CD4-positive, alpha-beta T cell (primary cell): ENCODE data around the gene TMEM203. TPM values are rescaled to one million over a fixed set of nuclear protein-coding genes. Genes with fewer than 3 reads are reported as not detected.

Experiments
- ATAC-seq: fragments of 200-7000 bp; cut with Tn5 transposase; one replicate; pipeline ENCODE4 v1.10.0; 2022; ENCODE audit warnings: mild to moderate bottlenecking; ENCODE audit not compliant: poor library complexity
- CTCF ChIA-PET: fragments of 350-600 bp; sonication (Branson Sonifier 250); formaldehyde crosslinking; loops from one replicate; lab custom pipeline; 2021; ENCODE audit warnings: antibody characterized with exemption, inconsistent platforms; lab: Charles Lee
- POLR2A ChIA-PET: fragments of 350-600 bp; sonication (Branson Sonifier 250); formaldehyde crosslinking; loops from one replicate; lab custom pipeline; 2021; ENCODE audit warnings: antibody characterized with exemption, inconsistent platforms; lab: Charles Lee
- DNase-seq, 14 experiments: peaks; one replicate each; pipeline ENCODE4 v3.0.0-alpha.2; 2013 to 2020; ENCODE audit warnings: mixed read lengths in 2 of 14
- H3K27ac ChIP-seq, 2 donors: one replicate each; pipeline versions ENCODE4 v1.5.1 to v1.7.0; 2013; ENCODE audit warnings: low read length in 2 of 2, low read depth in 1 of 2, mild to moderate bottlenecking in 1 of 2
- H3K27me3 ChIP-seq, 2 experiments: 1 replicate in 1 of 2; 2 replicates in 1 of 2; pipeline versions ENCODE4 v1.6.1 to v1.7.0; 2013; ENCODE audit warnings: low read length in 2 of 2, control low read depth in 1 of 2, mild to moderate bottlenecking in 1 of 2, moderate library complexity in 1 of 2; ENCODE audit not compliant: insufficient read depth in 2 of 2, control insufficient read depth in 1 of 2
- H3K36me3 ChIP-seq: one replicate; pipeline ENCODE4 v1.6.1; 2013; ENCODE audit warnings: low read length, control low read depth; ENCODE audit not compliant: insufficient read depth
- H3K4me1 ChIP-seq: one replicate; pipeline ENCODE4 v1.6.1; 2013; ENCODE audit warnings: low read length, control low read depth; ENCODE audit not compliant: insufficient read depth
- H3K4me3 ChIP-seq: one replicate; pipeline ENCODE4 v1.5.1; 2013; ENCODE audit warnings: mild to moderate bottlenecking, low read length, moderate library complexity
- H3K9me3 ChIP-seq, 2 experiments: 1 replicate in 1 of 2; 2 replicates in 1 of 2; pipeline versions ENCODE4 v1.6.1 to v1.7.0; 2013; ENCODE audit warnings: low read length in 2 of 2, mild to moderate bottlenecking in 2 of 2, control low read depth in 1 of 2, moderate library complexity in 1 of 2; ENCODE audit not compliant: control insufficient read depth in 1 of 2, insufficient read depth in 1 of 2
- H3K27ac Mint-ChIP-seq: one replicate; pipeline ENCODE4 v1.8.0; 2020; ENCODE audit warnings: mixed read lengths
- H3K27me3 Mint-ChIP-seq: one replicate; pipeline ENCODE4 v1.8.0; 2021; ENCODE audit warnings: mixed read lengths
- H3K36me3 Mint-ChIP-seq: one replicate; pipeline ENCODE4 v1.8.0; 2021; ENCODE audit warnings: low read depth, mixed read lengths
- H3K4me1 Mint-ChIP-seq: one replicate; pipeline ENCODE4 v1.8.0; 2021; ENCODE audit warnings: low read depth, mixed read lengths
- H3K4me3 Mint-ChIP-seq: one replicate; pipeline ENCODE4 v1.8.0; 2020; ENCODE audit warnings: mild to moderate bottlenecking, mixed read lengths
- H3K9me3 Mint-ChIP-seq: one replicate; pipeline ENCODE4 v1.8.0; 2020; ENCODE audit warnings: mixed read lengths
- intact Hi-C, 2 experiments: fragments of 100-400 bp; cut with DNase I in 1 of 2; cut with micrococcal nuclease in 1 of 2; formaldehyde crosslinking; loops; one replicate each; pipeline versions ENCODE4 v1.15.1 to v1.9.0; 2023 to 2025; cut with DNase I, micrococcal nuclease
- total RNA-seq, 174 experiments: library from RNA in 2 of 174; stranded (reverse) in 2 of 174; gene quantifications; one replicate each; pipeline ENCODE4 v1.2.3 and lab custom pipeline; 2021 to 2026
- TF ChIP-seq, protein P1 (sequence below): fragments of 200-600 bp; IDR thresholded peaks from one replicate; pipeline ENCODE4 v1.8.0; 2022; ENCODE audit warnings: antibody characterized with exemption, mild to moderate bottlenecking

Gene TMEM203
- total RNA-seq, 2 experiments from 2014 or later: 18.2 to 18.7 TPM

DNA sequence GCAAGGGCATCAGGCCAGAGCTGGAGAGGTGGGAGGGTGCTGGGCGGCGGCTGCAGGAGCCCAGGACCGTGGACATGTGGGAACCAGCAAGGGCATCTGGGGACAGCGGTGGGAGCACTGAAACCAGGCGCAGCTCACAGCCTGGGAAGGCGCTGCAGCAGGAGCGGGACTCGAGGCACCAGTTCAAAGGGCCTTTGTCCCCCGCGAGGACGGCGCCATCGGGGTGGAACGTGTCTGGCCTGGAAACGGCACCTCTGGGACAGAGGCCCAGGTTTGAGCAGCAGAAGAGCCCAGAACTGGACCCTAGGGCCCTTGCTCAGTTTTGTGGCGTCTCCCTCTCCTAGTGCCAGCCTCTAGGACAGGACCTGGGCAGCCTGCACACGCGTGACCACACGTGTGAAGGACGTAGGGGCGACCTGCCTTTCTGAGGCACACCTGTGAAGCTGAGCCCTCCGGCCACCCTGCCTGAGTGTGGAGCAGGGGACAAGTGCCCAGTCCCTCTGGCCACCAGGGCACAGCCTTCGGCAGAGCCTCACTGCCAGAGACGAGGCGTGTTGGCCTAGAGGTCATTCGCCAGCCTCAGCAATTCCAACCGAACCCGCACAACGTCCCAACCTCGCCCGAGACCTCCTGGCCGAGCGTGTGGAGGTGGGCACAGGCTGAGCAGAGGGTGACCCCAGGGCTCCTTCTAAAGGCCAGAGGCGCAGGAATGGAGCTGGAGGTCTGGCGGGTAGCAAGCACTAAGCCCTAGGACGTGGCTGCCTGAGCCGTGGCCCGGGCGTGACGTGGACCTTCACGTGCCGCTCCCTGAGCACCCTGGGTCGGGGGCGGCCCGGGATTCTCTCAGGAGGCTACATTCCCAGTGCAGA is 31.4 kb downstream of the TMEM203 start:
- DNase-seq (no peak), ATAC-seq (no peak)
- intact Hi-C loops: loop anchor here in 1 of 2 experiments (10.0 kb wide), 1 partner anchor 49 kb away; no protein-coding TSS in a partner anchor
- Mint-ChIP-seq H3K36me3 (peaks cover 12% of the 10 kb centered on the region), H3K27ac (no peak overlapping the region), H3K9me3 (no peaks in the 10 kb centered on the region), H3K4me1 (peaks cover 4% of the 10 kb centered on the region), H3K27me3 (peaks cover 7% of the 10 kb centered on the region), H3K4me3 (no peak overlapping the region)
- H3K27ac ChIP-seq: no peak overlapping the region
- H3K27me3 ChIP-seq: peaks cover 40 to 44% of the 10 kb centered on the region in 2 experiments
- TF ChIP-seq, protein P1, sequence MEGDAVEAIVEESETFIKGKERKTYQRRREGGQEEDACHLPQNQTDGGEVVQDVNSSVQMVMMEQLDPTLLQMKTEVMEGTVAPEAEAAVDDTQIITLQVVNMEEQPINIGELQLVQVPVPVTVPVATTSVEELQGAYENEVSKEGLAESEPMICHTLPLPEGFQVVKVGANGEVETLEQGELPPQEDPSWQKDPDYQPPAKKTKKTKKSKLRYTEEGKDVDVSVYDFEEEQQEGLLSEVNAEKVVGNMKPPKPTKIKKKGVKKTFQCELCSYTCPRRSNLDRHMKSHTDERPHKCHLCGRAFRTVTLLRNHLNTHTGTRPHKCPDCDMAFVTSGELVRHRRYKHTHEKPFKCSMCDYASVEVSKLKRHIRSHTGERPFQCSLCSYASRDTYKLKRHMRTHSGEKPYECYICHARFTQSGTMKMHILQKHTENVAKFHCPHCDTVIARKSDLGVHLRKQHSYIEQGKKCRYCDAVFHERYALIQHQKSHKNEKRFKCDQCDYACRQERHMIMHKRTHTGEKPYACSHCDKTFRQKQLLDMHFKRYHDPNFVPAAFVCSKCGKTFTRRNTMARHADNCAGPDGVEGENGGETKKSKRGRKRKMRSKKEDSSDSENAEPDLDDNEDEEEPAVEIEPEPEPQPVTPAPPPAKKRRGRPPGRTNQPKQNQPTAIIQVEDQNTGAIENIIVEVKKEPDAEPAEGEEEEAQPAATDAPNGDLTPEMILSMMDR: no peak
- H3K4me3 ChIP-seq: no peak overlapping the region
- POLR2A ChIA-PET: interaction anchor here (0.9 kb wide), 1 partner anchor 44 kb away, joined by 3 read pairs; no protein-coding TSS in a partner anchor
- peaks cover 19% of the 10 kb centered on the region for H3K4me1 ChIP-seq
- H3K36me3 ChIP-seq: peaks cover 7% of the 10 kb centered on the region
- CTCF ChIA-PET: no interaction called here
- H3K9me3 ChIP-seq: peaks cover 0 to 27% of the 10 kb centered on the region in 2 experiments

DNA sequence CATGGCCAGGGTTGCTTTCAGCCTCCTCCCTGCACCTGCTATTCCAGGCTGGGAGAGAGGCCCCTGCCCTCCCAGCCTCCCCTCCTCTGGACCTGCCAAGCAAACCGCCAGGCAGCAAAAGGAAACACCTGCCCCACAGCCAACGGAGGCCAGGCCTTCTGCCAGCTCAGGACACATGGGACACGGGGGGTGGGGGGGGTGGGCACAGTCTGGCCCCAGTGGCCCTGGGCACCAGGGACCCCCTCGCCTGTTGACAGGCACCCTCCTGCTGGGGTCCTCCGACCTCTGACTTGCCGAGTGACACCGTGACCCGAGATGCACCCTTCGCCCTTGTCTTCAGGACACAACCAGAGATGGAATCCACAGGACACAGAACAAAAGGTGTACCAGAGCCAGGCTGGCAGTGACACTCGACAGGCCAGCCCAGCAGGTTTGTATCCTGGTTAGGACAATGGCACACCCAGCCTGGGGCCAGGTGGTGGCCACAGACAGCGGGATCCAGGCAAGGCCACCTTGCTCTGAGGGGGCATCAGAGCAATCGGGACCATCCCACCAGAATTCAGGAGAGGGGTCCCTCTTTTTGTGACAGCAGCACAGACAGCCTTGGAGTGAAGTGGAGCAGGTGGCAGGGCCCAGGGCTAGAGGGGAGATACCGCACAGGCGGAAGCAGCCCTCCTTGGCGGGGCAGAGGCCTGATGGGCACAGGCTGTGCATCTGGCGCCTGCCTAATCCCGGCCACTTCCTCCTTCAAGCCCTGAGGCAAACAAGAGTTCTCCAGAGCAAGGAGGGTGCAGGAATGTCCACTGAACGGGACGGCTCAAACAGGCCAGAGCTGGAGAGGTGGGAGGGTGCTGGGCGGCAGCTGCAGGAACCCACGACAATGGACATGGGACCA is 32.3 kb downstream of the TMEM203 start:
- Mint-ChIP-seq H3K4me3 (no peak overlapping the region), H3K27me3 (peaks cover 13% of the 10 kb centered on the region), H3K4me1 (peaks cover 4% of the 10 kb centered on the region), H3K27ac (no peak overlapping the region), H3K9me3 (no peaks in the 10 kb centered on the region), H3K36me3 (peaks cover 12% of the 10 kb centered on the region)
- H3K36me3 ChIP-seq: no peaks in the 10 kb centered on the region
- H3K4me3 ChIP-seq: no peak overlapping the region
- ATAC-seq (no peak), DNase-seq (no peak)
- ChIA-PET POLR2A (no interaction called here), CTCF (interaction anchor here (1.0 kb wide), 1 partner anchor 63 kb away, joined by 3 read pairs; no protein-coding TSS in a partner anchor)
- peaks cover 41 to 48% of the 10 kb centered on the region in 2 experiments for H3K27me3 ChIP-seq
- H3K27ac ChIP-seq: no peak overlapping the region
- H3K9me3 ChIP-seq: peaks cover 0 to 27% of the 10 kb centered on the region in 2 experiments
- H3K4me1 ChIP-seq: peaks cover 24% of the 10 kb centered on the region
- intact Hi-C loops: loop anchor here in 1 of 2 experiments (10.0 kb wide), 1 partner anchor 48 kb away; no protein-coding TSS in a partner anchor
- TF ChIP-seq, protein P1: no peak
